Measurements from ENCODE around the gene AHNAK.

The AHNAK gene

DNA sequence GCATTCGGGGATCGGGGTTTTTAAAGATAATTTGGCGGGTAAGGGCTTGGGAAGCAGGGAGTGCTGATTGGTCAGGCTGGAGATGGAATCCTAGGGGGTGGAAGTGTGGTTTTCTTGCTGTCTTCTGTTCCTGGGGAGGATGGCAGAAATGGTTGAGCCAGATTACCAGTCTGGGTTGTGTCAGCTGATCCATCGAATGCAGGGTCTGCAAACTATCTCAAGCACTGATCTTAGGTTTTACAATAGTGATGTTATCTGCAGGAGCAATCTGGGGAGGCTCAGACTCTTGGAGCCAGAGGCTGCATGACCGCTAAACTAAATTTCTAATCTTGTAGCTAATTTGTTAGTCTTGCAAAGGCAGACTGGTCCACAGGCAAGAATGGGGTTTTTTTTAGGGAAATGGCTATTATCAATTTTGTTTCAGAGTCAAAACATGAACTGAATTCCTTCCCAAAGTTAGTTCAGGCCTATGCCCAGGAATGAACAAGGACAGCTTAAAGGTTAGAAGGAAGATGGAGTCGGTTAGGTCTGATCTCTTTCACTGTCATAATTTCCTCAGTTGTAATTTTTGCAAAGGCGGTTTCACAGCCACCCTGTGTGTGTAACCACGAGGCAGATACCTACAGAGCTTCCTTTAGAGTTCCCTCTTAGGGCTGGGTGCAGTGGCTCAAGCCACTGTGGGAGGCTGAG lies 117.6 kb downstream of the AHNAK start:
- TF ChIP-seq ZBTB7A (IDR thresholded peaks at IDR 0.05; ENCODE audit: low read depth) (no peak), REST (IDR thresholded peaks at IDR 0.05; ENCODE audit: low read depth) (no peak), CEBPB (IDR thresholded peaks at IDR 0.05) (no peak), TAF1 (IDR thresholded peaks at IDR 0.05; ENCODE audit: low read depth) (no peak), TCF12 (IDR thresholded peaks at IDR 0.05; ENCODE audit: low read depth) (no peak), CREB1 (IDR thresholded peaks at IDR 0.05; ENCODE audit: low read depth) (no peak), EGR1 (IDR thresholded peaks at IDR 0.05) (no peak), YY1 (IDR thresholded peaks at IDR 0.05; ENCODE audit: low read depth) (no peak), USF1 (IDR thresholded peaks at IDR 0.05) (no peak)
- TF ChIP-seq, protein P1, sequence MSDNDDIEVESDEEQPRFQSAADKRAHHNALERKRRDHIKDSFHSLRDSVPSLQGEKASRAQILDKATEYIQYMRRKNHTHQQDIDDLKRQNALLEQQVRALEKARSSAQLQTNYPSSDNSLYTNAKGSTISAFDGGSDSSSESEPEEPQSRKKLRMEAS (IDR thresholded peaks at IDR 0.05) = no peak

DNA sequence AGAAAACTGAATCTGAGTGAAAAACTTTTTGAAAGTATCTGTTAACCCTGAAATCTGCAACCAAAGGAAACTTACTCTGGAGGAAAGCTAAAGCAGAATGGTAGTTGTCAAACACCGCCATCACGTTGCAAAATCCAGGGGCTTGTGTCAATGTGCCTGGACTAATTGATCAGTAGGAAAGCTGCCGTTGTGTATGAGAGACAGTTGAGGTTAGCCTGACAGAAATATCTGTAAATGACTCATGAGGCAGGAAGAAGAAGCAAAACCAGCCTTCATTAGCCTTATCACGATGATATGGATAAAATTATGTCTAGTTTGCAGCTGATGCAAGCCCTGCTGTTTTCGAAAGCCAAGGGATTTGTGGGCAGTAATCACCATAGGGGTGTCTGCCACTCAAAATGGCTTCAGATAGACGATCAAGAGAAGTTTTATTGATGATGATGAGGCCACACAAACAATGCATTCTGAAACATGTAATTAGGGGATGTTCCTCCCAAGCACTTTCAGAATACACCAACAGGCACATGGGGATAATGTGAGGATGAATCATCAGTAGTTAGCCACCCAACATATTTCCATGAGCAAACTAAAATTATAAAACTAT lies 118.9 kb downstream of the AHNAK start:
- no peak for TF ChIP-seq EP300 (IDR thresholded peaks at IDR 0.05; ENCODE audit: borderline replicate concordance)
- TF ChIP-seq CREB1 (IDR thresholded peaks at IDR 0.05; ENCODE audit: low read depth) = no peak
- no peak for TF ChIP-seq RAD21 (IDR thresholded peaks at IDR 0.05; ENCODE audit: low read depth)
- no peak for TF ChIP-seq EGR1 (IDR thresholded peaks at IDR 0.05)
- TF ChIP-seq TAF1 (IDR thresholded peaks at IDR 0.05; ENCODE audit: low read depth) = no peak
- no peak for TF ChIP-seq REST (IDR thresholded peaks at IDR 0.05; ENCODE audit: low read depth)
- no peak for TF ChIP-seq TEAD4 (IDR thresholded peaks at IDR 0.05)
- TF ChIP-seq YY1 (IDR thresholded peaks at IDR 0.05; ENCODE audit: low read depth) = no peak
- no peak for TF ChIP-seq NFIC (IDR thresholded peaks at IDR 0.05)
- no peak for TF ChIP-seq TCF12 (IDR thresholded peaks at IDR 0.05; ENCODE audit: low read depth)
- TF ChIP-seq USF1 (IDR thresholded peaks at IDR 0.05) = no peak
- no peak for TF ChIP-seq FOXM1 (IDR thresholded peaks at IDR 0.05; ENCODE audit: borderline replicate concordance, low read depth)
- TF ChIP-seq, protein P1 (IDR thresholded peaks at IDR 0.05) = no peak
- no peak for TF ChIP-seq ZBTB7A (IDR thresholded peaks at IDR 0.05; ENCODE audit: low read depth)
- no peak for TF ChIP-seq CEBPB (IDR thresholded peaks at IDR 0.05)

GRCh38 chr11:62423012-62423411 lies 123.6 kb downstream of the AHNAK start:
- TF ChIP-seq USF1 (IDR thresholded peaks at IDR 0.05) (no peak), REST (IDR thresholded peaks at IDR 0.05; ENCODE audit: low read depth) (no peak), YY1 (IDR thresholded peaks at IDR 0.05; ENCODE audit: low read depth) (no peak), FOXM1 (IDR thresholded peaks at IDR 0.05; ENCODE audit: borderline replicate concordance, low read depth) (no peak), ZBTB7A (IDR thresholded peaks at IDR 0.05; ENCODE audit: low read depth) (no peak), EGR1 (IDR thresholded peaks at IDR 0.05) (no peak), EP300 (IDR thresholded peaks at IDR 0.05; ENCODE audit: borderline replicate concordance) (no peak), TAF1 (IDR thresholded peaks at IDR 0.05; ENCODE audit: low read depth) (no peak), TEAD4 (IDR thresholded peaks at IDR 0.05) (no peak), CEBPB (IDR thresholded peaks at IDR 0.05) (no peak), TCF12 (IDR thresholded peaks at IDR 0.05; ENCODE audit: low read depth) (no peak), CREB1 (IDR thresholded peaks at IDR 0.05; ENCODE audit: low read depth) (no peak)
- TF ChIP-seq, protein P1 (IDR thresholded peaks at IDR 0.05) = no peak

Measured in Ishikawa (cell line).